Fibroblast of villous mesenchyme (primary cell): ENCODE data around the gene FBXO48. TPM values are rescaled to one million over a fixed set of nuclear protein-coding genes. Genes with fewer than 3 reads are reported as not detected.
"Not testable (repeated sequence)": the region's sequence is repeated elsewhere in the genome, so short reads cannot be mapped to it uniquely, and the experiment has no call there.

Experiments
- DNase-seq: peaks from one replicate; pipeline ENCODE4 v3.0.0-alpha.2; 2010; ENCODE audit warnings: low read depth
- H3K4me3 ChIP-seq: 2 replicates; pipeline ENCODE4 v1.5.1; 2011; ENCODE audit warnings: low read depth, mild to moderate bottlenecking, low read length
- total RNA-seq: library from RNA; depleted of rRNA; stranded (reverse); fragments of >200 nt; gene quantifications from 2 replicates; pipeline ENCODE4 v1.2.3, GENCODE V29; 2012
- TF ChIP-seq, protein P1 (sequence below): IDR thresholded peaks from 2 replicates; pipeline ENCODE4 v1.5.1; 2012; ENCODE audit warnings: low read depth, mild to moderate bottlenecking, low read length; ENCODE audit not compliant: insufficient read depth

FBXO48 gene
- total RNA-seq, 1 donor: 0.86 TPM

DNA sequence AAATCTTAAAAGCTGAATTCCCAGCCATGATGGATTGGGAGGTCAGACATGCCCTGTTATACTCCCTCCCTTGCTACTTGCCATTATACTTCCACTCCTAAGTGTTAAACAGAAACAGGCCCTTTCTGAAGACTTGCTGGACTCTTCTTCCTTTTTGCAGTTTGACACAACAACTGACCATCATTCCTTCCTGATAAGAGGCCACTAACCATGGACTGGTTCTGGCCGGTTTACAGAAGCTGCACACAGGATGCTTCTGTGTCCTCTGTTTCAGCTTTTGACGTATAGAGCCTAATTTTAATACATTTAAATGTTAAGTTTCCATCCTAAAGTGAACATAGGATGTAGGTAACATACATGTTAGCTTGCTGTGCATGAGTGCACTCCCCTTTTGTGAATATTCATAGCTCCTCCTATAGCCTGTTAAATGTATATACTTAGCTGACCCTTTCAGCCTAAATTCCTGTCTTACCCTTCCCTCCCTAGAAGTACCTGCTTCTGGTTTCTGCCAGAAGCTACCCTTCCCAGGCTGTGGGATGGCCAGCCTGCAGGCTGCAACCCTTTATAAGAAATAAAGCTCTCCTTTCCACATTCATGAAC lies 13.2 kb downstream of the FBXO48 start:
- no peak for DNase-seq
- TF ChIP-seq, protein P1, sequence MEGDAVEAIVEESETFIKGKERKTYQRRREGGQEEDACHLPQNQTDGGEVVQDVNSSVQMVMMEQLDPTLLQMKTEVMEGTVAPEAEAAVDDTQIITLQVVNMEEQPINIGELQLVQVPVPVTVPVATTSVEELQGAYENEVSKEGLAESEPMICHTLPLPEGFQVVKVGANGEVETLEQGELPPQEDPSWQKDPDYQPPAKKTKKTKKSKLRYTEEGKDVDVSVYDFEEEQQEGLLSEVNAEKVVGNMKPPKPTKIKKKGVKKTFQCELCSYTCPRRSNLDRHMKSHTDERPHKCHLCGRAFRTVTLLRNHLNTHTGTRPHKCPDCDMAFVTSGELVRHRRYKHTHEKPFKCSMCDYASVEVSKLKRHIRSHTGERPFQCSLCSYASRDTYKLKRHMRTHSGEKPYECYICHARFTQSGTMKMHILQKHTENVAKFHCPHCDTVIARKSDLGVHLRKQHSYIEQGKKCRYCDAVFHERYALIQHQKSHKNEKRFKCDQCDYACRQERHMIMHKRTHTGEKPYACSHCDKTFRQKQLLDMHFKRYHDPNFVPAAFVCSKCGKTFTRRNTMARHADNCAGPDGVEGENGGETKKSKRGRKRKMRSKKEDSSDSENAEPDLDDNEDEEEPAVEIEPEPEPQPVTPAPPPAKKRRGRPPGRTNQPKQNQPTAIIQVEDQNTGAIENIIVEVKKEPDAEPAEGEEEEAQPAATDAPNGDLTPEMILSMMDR: no peak
- no peak overlapping the region for H3K4me3 ChIP-seq

DNA sequence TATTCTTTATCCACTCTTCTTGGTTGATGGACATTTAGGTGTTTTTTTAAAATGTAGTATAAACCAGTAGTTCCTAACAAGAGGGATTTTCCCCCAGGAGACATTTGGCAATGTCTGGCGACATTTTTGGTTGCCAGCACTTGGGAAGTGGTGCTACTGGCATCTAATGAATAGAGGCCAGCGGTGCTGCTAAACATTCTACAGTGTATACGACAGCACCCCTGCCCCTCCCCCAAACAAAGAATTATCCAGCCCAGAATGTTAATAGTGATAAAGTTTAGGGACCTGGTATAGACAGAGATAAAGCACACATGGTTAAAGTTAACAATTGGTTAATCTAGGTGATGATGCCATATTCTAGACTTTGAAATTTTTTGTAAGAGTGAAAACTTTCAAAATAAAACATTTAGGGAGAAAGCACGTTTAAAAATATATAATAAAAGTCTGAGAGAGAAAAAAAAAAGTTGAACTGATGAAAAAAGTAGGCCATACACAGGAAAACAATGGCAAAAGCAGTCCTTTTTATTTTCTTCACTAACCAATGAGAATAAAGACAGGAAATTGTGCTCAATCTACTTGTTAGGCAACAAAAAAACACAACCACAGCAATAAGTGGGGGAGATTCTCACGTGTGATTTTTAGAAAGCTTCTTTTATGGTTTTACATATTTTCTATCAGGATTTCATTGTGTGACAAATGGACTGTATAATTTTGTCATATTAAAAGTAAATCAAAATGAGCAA lies 14.8 kb downstream of the FBXO48 start:
- no peak for DNase-seq
- TF ChIP-seq, protein P1: no peak
- H3K4me3 ChIP-seq: no peak overlapping the region

DNA sequence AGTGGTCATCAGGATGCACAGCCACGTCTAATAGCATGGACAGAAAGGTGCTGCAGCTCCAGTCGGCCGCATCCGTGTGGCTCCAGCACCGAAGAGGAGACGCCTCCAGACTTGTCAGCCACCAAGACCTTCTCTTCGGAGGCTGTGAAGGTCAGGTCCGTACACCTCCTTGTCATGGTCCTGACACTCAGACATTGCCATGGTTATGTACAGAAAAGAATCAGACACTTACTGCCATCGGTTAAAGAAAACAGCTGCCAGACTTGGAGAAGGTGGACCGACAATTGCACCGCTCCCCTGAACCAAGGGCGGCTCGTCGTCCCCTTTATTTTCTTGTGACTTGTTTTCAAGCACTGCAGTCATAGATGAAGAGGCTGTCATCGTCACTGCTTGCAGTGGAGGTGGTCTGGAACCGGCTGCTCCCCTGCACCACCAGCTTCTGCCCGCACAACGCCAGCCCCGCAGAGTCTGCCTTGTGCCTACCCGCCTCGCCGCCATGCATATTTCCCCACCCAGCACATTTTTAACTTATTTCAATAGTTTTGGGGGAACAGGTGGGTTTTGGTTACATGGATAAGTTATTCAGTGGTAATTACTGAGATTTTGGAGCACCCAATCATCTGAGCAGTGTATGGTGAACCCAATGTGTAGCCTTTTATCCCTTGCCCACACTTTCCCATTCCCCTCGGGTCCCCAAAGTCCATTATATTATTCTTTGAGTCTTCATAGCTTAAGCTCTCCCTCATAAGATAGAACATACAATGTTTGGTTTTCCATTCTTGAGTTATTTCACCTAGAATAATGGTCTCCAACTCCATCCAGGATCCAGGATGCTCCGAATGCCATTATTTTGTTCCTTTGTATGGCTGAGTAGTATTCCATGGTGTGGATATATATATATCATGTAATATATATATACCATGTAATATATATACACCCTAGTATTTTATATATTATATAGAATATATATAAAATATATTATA lies 18.1 kb downstream of the FBXO48 start:
- TF ChIP-seq, protein P1: no peak
- H3K4me3 ChIP-seq: no peak overlapping the region
- DNase-seq: no peak

DNA sequence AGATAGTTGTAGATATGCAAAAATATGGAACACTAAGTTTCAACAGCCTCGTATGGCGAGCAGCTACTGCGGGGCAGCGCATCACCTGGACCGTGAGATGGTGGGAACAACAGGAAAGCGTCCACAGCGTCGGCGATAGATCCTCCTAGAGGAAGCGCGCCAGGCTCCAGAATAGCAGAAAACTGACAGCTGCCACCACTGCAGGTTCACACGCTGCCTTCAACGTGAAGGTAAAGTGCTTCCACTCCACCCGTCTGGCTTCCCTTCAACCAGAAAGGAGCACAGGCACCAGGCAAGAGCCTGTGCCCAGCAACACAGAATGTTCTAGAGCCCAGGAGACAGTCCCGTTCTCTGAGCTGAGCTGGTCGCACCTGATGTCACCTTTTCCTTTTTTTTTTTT lies 20.0 kb downstream of the FBXO48 start:
- TF ChIP-seq, protein P1: no peak
- DNase-seq: no peak
- H3K4me3 ChIP-seq: no peak overlapping the region

DNA sequence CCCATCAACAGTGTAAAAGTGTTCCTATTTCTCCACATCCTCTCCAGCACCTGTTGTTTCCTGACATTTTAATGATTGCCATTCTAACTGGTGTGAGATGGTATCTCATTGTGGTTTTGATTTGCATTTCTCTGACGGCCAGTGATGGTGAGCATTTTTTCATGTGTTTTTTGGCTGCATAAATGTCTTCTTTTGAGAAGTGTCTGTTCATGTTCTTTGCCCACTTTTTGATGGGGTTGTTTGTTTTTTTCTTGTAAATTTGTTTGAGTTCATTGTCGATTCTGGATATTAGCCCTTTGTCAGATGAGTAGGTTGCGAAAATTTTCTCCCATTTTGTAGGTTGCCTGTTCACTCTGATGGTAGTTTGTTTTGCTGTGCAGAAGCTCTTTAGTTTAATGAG lies 20.7 kb downstream of the FBXO48 start:
- not testable (repeated sequence) for H3K4me3 ChIP-seq, DNase-seq

DNA sequence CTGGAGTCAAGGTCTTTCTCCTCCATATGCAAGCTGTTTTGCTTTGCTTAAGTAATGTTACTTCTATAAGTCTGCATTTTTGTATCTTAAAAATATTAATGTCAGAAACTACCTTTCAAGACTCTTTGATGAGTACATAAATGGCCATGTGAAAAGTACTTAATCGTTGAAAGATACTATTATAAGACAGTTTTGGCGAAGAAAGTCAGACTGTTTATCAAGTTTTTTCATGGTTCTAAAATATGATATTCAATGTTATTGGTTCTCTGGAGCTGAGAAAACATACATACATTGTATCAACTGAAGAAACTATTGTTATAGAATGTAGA lies 25.1 kb downstream of the FBXO48 start:
- TF ChIP-seq, protein P1: no peak
- no peak overlapping the region for H3K4me3 ChIP-seq
- DNase-seq: no peak
